ENCODE measurements around the gene ALX4.

ALX4 gene

GRCh38 chr11:44224867-44225501 is 85.0 kb downstream of the ALX4 start:
- H3K4me3 ChIP-seq: no peak overlapping the region
- no peak overlapping the region for H3K27ac ChIP-seq

DNA sequence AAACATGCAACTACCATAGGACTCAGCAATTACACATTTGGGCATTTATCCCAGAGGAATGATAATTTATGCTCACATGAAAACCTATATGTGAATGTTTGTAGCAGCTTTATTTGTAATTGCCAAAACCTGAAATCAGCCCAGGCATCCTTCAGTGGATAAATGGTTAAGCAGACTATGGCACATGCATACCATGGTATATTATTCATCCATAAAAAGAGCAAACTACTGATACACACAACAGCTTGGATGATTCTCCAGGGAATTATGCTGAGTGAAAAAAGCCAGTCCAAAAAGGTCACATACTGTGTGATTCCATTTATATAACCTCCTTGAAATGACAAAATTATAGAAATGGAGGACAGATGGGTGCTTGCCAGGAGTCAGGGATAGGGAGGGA is 86.7 kb downstream of the ALX4 start:
- no peak overlapping the region for H3K27ac ChIP-seq
- H3K4me3 ChIP-seq: no peak overlapping the region

DNA sequence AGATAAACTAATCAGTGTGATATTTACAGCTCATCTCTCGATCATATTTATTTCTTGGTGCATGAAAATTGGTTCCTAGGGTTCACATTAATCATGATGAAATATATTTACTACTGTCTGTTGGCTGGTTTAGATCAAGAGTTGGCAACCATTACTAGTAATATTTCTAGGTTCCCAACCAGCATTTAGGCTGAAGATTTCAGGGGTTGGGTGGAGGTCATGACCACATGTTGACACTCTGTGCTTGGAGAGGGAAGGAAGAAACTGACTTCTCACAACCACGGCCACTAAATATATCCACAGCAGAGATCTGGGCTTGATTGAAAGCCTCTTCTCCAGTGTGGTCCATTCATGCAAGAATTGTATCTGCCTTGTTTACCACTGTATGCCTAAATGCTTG is 87.9 kb downstream of the ALX4 start:
- Histone ChIP-seq H3K4me3 (no peak overlapping the region), H3K27ac (no peak overlapping the region)

DNA sequence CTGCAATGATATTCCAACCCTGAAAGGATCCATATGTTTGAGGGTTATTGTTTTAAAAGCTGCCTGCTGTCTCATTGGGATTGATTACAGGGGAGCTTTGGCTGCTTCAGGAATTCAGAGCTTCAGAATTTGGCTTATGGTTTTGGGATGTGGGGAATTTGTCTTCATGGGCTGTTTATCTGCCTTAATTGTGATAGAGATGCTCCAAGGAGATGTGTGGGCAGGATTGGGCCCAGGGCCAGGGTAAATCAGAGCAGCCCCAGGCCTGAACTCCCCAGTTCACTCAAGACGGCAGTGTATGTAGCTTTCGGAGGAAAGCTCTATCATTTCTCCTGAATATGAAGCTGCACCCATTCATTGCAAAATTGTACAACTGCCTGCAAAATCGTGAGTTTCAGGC is 88.5 kb downstream of the ALX4 start:
- no peak overlapping the region for H3K4me3 ChIP-seq
- no peak overlapping the region for H3K27ac ChIP-seq

- Histone ChIP-seq H3K4me3 (no peak overlapping the region), H3K27ac (no peak overlapping the region)
These were observed 89.8 kb downstream of the ALX4 start for GRCh38 chr11:44219830-44220796.

DNA sequence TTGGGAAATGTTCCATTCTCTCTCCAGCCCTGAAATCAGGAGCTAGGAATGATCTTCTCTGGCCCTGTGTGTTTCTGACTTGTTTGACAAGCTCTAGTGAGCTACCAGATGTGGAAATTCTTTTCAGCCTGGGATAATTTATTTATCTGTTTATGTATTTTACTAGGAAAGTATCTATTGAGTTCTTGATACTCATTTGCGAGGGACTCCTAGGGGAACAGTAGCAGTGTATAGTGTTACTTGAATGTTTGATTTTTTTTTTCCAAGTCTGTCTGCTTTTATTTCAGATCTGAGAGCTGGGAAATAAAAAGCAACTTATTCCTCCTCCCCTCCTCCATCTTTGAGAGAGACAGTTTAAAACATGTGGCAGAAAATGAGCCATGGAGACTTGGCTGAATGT is 92.5 kb downstream of the ALX4 start:
- Histone ChIP-seq H3K4me3 (no peak overlapping the region), H3K27ac (no peak overlapping the region)

DNA sequence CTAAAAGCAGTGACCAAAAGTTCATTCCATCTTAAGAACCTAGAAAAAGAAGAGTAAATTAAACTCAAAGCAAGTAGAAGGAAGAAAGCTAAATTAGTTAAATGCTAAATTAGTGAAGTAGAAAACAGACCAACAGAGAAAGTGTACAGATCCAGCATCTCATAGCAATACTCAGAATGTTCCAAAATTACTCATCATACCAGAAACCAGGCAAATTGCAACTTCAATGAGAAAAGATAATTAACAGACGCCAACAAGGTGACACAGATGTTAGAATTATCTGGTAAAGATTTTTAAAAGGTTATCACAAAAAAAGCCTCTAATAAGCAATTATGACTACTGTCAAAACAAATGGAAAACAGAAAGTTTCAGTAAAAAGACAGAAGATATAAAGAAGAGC is 96.8 kb downstream of the ALX4 start:
- H3K27ac ChIP-seq: no peak overlapping the region
- no peak overlapping the region for H3K4me3 ChIP-seq

DNA sequence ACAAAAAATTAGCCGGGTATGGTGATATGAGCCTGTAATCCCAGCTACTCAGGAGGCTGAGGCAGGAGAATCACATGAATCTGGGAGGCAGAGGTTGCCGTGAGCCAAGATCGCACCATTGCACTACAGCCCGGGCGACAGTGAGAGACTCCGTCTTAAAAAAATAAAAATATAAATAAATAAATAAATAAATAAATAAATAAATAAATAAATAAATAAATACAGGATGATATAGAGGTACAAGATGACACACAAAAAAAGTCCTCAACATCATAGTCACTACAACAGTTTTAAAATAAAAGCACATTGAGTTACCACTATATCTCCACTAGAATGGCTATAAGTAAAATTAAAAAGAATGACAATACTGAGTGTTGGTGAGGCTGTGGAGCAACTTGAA is 97.8 kb downstream of the ALX4 start:
- no peak overlapping the region for H3K4me3 ChIP-seq
- H3K27ac ChIP-seq: no peak overlapping the region
